Body of pancreas (tissue), 4 donors: Measurements from ENCODE around the gene CACNG1.

Source experiments
- POLR2A ChIP-seq, 3 donors: fragments of 450-650 bp; IDR thresholded peaks; one replicate each; pipeline ENCODE4 v1.6.1; 2016; ENCODE audit warnings: antibody characterized with exemption in 3 of 3, mild to moderate bottlenecking in 2 of 3
- TF ChIP-seq, protein P1 (sequence below), 7 experiments: fragments of 450-650 bp in 4 of 7; fragments of 200-600 bp in 3 of 7; sonication (generic) in 3 of 7; IDR thresholded peaks; one replicate each; pipeline ENCODE4 v1.5.1; 2016 to 2019; ENCODE audit warnings: antibody characterized with exemption in 7 of 7

DNA sequence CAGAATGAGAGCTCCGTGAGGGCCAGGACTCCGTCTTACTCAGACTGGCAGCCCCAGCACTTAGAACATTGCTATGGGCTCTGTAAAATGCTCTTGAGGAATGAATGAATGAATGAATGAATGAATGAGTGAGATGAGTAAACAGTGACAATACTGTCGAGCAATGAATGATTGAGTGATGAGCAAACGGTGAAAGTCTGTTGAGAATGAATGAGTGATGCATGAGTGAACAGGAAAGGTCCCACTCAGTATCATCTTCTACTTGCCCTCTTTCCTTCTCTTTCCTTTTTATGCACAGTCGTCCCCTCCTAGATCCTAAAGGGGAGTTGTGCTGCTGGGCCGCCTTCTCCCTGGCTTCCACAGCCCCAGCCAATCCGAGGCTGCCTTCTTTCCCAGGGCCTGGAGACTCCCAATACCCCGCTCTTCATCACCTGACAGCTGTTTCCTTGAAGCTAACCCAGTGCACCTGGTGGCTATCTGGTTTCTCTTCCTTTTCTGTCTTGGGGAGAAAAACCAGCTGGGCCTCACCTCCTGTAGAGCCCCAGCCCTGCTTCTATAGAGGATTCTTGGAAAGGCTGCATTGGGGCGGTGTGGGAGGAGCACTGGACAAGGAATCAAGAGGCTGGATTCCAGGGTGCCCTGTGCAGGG is 32.7 kb upstream of the CACNG1 start:
- no peak for TF ChIP-seq POLR2A (IDR thresholded peaks at IDR 0.05)
- TF ChIP-seq, protein P1, sequence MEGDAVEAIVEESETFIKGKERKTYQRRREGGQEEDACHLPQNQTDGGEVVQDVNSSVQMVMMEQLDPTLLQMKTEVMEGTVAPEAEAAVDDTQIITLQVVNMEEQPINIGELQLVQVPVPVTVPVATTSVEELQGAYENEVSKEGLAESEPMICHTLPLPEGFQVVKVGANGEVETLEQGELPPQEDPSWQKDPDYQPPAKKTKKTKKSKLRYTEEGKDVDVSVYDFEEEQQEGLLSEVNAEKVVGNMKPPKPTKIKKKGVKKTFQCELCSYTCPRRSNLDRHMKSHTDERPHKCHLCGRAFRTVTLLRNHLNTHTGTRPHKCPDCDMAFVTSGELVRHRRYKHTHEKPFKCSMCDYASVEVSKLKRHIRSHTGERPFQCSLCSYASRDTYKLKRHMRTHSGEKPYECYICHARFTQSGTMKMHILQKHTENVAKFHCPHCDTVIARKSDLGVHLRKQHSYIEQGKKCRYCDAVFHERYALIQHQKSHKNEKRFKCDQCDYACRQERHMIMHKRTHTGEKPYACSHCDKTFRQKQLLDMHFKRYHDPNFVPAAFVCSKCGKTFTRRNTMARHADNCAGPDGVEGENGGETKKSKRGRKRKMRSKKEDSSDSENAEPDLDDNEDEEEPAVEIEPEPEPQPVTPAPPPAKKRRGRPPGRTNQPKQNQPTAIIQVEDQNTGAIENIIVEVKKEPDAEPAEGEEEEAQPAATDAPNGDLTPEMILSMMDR (IDR thresholded peaks at IDR 0.05), result no peak
